ENCODE measurements around the gene CISD2.
"Not testable (repeated sequence)": the region's sequence is repeated elsewhere in the genome, so short reads cannot be mapped to it uniquely, and the experiment has no call there.

Gene CISD2, protein sequence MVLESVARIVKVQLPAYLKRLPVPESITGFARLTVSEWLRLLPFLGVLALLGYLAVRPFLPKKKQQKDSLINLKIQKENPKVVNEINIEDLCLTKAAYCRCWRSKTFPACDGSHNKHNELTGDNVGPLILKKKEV

DNA sequence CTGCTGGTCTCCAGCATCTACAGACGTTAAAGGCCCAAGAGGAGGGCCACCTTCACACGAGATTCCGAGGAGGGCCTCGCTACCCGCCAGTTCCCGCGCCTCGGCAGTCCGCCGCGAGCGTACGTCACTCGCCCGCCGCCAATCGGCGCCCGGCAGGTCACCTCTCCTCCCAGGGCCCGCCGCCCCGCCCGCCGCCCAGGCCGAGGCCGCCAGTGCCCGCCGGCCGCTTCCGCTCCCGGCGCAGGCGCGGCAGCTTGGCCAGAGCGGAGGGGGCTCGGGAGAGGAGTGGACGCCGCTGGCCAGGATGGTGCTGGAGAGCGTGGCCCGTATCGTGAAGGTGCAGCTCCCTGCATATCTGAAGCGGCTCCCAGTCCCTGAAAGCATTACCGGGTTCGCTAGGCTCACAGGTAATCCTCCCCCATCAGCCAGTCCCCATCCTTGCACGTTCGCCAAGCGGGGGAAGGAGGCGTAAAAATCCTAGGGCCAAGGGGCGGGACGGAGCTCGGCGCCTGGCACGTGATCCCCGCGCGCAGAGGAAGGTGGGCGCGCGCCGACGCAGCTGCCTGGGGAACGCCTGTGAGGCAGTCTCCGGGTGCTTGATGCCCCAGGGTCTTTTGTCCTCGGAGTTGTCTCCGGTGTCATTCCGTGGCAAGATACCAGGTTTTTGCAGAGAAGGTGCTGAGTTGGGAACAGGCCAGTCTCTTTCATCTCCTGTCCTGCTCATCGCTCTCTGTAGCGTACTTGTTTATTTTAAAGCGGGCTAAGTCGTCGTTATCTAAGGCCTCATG, at the start of gene CISD2:
CISD2 (plus strand) TSS at position 212 of the 788 bp plus-strand sequence; CDS start at position 305, 93 bp downstream.
- DNase-seq (ENCODE audit: low read depth in 2 of 2), result peak; percentile 88

DNA sequence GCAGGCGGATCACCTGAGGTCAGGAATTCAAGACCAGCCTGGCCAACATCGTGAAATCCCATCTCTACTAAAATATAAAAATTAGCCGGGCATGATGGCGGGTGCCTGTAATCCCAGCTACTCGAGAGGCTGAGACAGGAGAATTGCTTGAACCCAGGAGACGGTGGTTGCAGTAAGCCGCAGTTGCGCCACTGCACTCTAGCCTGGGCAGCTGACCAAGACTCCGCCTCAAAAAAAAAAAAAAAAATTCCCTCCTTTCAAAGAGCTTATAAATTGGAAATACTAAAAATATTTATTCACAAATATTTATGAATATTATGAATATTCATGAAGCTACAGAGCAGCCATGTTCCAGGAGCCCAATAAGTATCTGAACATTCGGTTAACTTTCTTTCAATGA, 49.7 kb upstream of the CISD2 start:
- not testable (repeated sequence) for DNase-seq (ENCODE audit: low read depth in 2 of 2)

DNA sequence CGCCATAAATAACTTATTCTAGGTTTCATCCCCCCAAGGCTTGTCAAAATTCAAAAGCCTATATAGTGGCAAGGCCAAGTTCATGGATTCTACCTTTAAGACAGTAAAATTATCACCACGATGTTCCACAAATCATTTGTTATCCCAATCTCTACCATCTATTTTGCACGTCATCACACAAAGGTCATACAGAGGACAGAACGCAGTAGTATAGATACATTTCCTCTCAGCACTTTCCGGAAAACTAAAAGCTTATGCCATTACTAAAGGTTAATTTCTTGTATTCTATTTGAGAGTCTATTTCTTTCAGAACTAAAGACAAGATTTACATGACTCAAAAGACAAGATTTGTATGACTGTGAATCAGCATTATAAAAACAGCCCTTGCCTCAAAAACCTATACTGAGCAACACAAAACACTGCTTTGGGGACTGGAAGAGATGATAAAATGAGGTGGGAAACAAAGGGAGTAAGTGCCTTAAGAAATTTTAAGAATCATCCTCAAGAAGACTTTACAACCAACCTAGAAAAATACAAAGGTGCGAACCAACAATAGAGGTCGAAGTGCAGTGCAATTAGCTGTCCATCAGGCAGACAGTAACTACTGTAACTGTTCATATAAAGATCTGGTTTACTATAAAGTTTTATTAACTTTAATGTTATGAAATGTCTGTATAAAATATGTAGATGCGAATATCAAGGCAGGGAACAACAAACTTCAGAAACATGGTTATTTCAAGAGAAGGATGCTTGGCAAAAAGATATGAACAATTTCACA, 49.0 kb upstream of the CISD2 start:
- DNase-seq (ENCODE audit: low read depth in 2 of 2), result no peak

DNA sequence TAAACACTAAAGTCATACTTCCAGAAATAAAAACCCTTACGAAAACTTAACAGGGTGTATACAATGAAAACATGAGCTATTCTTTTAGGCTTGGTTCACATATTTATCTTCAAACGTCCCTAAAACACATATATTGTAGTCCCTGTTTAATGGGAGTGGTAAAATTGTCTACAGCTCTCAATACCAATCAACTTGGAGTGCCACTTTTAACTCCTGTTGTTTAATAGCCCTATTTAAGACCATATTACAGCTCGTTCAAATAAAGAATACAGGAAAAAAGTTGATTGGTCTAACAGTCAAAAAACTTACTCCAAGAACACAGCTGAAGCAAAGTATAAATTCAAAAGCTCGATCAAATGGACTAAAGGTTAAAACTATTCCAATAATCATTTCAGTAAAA, 45.3 kb upstream of the CISD2 start:
- DNase-seq (ENCODE audit: low read depth in 2 of 2), result no peak

DNA sequence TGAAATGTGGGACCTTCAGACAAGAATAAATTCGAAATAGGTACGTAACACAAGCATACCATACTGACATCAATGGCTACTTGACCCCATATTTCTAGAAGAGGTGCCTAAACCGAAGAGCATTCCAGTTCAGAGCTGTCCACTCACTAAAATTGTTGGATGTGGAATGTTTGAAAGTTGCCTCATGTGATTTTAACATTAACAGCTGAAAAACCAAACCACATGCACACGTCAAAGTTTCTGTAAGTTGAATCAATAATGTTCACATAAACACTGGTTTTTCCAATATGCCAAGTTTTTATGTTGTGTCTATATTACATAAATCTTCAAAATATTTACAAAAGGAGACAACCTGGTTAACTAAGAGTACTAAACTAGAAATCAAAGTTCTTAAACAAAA, 44.9 kb upstream of the CISD2 start:
- DNase-seq (ENCODE audit: low read depth in 2 of 2), result no peak

DNA sequence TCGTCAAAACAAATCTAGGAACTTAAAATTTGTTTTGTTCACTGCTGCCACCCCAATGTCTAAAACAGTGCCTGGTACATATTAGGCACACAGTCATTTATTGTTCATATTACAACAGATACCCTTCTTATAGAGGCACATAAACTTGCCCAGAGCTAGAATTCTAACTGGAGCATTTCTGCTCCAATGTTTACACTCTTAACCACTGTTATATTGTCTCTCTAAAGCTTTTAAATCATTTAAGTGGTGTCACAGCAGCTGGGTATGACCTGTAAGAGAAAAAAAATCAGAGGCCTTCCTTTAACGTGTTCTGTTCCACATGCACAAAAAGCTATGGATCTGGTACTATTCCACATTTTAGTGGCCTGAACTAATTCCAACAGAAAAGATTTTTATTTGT, 44.4 kb upstream of the CISD2 start:
- DNase-seq (ENCODE audit: low read depth in 2 of 2), result no peak

DNA sequence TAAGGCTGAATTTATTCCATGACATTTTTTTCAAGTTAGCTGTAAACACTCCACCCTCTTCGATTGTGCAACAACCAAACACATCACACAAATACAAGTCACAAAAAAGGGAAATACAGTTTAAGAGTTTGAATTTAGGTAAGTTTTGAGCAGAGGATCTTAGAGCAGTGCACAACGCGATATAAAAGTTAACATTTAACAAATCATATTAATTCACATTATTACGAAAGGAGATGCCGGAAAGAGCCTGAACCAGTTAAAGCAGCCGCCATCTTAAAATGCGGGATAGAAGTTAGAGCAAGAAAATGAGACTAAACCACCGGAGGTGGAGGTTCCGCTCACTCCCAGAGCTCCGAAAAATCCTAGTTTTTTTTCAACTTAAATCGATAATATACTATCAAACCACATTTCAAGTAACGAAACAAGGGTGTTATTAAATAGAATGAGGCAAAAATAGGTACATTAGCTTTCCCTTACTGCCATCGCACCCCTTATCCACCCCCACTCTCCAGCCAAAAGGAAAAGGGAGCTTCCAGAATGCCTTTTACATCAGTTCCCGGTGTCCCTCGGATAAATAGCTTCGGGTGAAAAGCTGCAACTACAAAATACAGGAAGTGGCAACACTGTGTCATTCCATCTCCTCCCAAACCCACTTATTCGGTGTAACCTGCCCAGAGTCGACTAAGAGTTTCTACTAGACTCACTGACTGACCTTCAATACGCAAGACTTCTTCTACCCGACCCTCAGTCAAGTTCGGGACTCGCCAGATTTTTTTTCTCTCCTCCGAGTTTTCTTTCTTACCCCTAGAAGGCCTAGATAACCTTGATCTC, 43.3 kb upstream of the CISD2 start:
- DNase-seq (ENCODE audit: low read depth in 2 of 2), result peak; percentile 25 to 34

DNA sequence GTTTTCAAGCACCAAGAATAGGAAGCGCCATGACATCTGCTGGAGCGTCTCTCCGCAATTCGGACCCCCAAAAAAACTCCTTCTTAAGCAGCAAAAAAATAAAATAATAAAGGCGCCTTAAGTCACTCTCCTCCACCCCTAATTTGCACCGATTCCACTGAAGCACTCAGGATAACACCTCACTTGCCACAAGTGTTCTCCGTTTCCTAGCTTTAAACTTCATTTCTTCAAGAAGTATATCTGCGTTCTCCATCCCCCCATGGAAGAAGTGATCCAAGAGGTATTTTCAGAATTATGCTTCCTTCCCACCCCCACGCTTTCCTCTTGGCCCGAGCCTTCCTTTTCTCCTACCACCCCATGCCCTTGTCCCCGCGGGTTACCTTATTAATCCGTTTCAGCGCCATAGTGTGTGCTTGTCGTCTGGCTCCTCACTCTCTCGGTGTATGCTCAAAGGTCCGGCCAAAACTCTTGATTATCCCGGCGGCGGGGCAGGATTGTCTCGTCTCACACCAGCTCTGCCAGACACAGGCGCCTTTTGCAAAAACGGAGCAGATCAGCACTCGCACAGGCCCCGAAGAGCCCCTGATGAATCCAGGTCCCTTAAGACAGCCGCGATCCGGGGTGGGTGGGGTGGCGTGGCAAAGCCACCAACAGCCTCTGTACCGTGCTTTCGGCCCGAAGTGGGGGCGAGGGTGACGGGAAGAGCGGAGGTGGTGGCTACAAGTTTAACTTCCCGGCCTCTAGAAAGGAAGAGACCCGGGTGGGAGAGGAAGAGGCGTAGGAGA, 42.5 kb upstream of the CISD2 start:
- DNase-seq (ENCODE audit: low read depth in 2 of 2), result peak in 1 of 2 donors; percentile 70

DNA sequence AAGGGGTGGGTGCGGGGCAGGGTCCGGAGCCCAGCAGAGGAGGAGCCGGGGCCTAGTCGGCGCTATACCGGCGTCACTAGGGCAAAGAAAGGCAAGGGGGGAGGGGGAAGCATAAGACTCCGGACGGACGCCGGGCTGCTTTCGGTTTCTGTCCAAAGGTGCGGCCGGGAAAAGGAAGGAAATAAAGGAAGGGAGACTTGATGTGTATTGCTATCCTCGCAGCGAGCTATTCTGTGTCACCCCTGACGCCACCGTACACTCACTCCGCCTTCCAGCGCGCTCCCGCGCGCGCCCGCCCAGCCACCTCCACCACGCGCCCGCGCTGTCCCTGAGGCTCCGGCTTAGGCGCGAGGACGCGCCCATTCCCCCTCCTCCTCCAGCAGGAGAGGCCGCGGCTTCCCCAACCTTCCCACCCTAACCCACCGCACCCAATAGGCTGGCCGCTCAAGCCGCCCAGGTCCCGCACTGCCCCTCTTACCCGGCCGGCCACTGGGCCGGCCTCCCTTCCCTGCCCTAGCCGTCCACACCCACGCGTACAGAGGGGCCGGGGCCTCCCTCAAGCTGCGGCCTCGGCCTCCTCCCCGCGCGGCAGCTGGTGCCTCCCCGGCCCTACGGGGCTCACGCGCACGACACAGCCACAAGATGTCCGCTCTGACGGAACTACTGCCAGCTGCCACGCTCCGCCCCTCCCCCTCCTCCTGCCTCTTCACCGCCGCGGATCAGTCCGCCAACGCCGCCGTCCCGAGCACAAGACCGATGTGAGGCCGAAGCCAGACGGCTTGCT, 41.7 kb upstream of the CISD2 start, which contains the start of gene UBE2D3:
UBE2D3 (minus strand) TSS at position 662 of the 784 bp plus-strand sequence. CDS start 1,043 bp downstream, outside the sequence.
- peak; percentile 93 to 96 for DNase-seq (ENCODE audit: low read depth in 2 of 2)

DNA sequence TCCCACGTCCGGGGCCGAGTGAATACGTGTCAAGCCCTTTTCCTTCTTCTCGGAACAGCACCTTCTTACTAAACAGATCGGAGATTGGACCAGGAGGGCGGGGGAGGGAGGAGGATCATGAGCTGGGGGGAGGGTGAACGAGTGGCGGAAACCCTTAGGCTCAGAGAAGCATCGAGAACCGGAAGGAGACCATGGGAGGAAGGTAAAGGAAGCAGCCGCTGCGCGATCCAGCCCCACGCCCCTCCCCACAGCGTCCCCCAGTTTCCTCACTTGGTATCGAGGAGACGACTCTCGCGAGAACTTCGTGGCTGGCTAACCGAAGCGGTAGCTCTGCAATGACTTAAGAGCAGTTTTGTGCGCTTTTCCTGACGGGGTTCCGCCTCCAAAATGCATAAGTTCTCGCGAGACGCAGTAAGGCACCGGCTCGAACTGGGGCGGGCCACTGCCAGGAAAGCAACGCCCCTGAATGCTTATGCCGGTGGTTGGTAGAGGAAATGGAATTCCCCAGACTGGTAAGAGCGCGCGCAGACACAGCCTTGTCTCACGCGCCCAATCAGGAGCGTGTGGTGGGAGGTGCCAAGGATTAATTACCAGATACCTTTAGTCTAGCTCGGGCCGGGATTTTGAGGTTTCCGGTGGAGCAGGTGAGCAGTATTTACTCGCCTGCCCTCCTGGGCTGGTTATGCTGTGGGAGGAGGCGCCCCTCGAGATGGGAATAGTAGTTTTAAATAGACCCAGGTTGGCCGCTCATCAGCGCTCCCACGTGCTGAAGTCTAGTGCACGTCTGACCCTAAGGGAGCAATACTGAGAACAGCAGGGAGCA, 40.9 kb upstream of the CISD2 start:
- peak; percentile 97 to 98 for DNase-seq (ENCODE audit: low read depth in 2 of 2)

DNA sequence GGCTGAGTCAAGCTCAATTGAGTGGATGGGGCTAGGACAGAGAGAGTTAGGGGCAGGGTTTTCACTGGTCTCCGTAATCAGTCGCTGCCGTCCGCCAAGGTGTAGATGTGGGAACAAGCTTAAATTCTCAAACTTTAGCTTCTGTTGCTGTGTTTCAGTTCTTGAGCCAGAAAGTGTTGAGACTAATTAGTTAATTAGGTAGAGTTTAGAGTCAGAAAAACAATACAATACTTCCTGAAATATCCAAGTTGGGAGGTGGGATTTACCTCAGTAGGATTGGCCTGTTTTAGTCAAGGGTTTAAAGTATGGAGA, 40.3 kb upstream of the CISD2 start:
- DNase-seq (ENCODE audit: low read depth in 2 of 2), result no peak

DNA sequence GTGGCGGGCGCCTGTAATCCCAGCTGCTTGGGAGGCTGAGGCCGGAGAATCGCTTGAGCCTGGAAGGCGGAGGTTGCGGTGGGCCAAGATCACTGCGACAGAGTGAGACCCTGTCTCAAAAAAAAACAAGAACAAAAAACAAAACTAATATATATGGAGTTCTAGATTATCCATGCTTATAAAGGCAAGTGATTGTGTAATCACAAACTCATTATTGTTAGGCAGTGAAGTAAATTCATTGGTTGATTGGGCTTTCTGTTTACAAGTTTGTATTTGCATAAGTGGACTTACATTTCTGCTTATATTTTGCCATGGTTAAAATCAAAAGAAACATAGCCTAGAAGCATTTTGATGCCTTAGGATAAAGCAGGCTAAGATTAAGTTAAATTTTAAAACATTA, 39.0 kb upstream of the CISD2 start:
- DNase-seq (ENCODE audit: low read depth in 2 of 2), result no peak

DNA sequence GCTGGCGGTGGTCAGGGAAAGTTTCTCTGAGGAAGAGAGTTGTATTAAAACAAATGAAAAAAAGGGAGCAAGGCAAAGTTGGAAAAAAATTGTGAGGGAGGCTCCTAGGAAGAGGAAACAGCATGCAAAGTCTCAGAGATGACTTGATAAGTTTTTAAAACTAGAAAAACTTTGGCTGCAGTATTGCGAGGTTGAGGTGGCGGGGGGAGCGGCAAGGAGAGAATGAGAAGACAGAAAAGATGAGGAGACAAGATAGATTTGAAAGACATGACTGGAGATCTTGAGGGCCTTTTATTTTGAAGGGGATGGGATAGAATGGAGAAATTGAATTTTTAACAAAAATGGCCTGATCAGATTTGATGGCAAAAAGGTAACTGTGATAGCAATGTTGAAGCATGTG, 36.7 kb upstream of the CISD2 start:
- DNase-seq (ENCODE audit: low read depth in 2 of 2), result no peak

DNA sequence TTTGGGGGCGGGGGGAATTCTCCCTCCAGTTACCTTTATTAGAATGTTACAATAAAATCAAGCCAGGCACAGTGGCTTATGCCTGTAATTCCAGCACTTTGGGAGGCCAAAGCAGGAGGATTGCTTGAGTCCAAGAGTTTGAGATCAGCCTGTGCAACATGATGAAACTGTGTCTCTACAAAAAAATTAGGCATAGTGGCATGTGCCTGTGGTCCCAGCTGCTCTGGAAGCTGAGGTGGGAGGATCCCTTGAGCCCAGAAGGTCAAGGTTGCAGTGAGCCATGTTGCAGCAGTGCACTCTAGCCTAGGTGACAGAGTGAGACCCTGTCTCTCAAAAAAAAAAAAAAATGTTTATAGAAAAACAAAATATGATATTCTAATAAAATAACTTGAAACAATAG, 36.1 kb upstream of the CISD2 start:
- no peak for DNase-seq (ENCODE audit: low read depth in 2 of 2)

DNA sequence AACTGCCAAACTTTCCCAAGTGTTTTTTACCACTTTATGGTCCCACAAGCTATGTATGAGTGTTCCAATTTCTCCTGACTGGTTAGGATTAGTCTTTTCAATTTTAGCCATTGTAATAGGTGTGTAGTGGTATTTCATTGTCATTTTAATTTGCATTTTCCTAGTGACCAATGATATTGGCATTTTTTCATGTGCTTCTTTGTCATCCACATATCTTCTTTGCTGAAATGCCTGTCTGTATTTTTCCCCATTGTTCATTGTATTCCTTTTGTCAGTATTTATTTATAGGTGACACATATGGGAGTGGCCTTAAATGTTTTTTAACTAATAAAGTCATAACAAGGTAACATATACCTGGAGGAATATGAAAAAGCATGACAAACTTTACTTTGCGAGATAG, 32.2 kb upstream of the CISD2 start:
- DNase-seq (ENCODE audit: low read depth in 2 of 2), result no peak

DNA sequence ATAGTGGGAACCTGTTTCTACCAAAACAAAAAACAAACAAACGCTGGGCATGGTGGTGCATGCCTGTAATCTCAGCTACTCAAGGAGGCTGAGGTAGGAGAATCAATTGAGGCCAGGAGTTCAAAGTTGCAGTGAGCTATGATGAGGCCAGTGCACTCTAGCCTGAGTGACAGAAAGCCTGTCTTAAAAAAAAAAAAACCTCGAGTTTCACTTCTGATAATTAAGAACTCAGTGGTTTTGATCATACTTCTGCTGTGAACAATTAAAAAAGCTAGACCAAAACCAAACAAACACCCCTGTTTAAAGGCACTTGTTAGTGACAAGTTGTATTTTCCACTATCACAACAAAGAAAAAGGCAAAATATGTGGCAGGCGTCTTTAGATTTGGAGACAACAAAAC, 26.4 kb upstream of the CISD2 start:
- DNase-seq (ENCODE audit: low read depth in 2 of 2), result no peak

DNA sequence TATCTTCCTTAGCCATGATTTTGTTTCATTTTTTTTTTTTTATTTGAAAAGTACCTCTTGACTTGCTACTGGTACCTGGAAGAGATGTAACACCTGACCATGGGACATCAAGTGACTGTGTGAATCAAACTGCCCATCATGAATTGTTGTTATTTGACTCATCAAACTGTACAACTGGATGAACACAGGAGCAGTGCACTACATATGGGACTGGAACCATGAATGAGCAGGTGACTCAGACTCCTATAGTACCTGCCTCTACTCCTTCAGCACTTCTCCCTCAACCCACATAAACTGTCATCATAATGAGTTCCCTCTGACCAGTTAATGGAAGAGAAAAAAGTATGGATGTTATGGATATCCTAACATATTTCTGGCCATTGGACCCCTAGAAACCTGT, 25.5 kb upstream of the CISD2 start:
- DNase-seq (ENCODE audit: low read depth in 2 of 2), result no peak

DNA sequence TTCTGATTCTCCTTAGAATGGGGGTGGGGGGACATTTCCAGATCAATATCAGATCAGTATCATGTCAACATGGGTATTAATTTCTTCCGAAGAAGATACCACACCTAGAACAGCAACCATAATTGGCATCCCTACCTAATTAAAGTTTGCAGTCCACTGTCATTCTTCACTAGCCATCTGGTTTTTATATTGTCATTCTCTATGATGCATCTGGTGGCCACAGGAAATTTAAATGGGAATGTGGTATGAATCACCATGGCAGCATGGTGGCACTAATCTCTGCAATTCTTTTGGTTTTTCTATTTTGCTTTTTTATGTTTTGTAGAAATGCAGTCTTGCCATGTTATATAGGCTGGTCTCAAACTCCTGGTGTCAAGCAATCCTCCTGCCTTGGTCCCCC, 24.9 kb upstream of the CISD2 start:
- DNase-seq (ENCODE audit: low read depth in 2 of 2), result no peak

DNA sequence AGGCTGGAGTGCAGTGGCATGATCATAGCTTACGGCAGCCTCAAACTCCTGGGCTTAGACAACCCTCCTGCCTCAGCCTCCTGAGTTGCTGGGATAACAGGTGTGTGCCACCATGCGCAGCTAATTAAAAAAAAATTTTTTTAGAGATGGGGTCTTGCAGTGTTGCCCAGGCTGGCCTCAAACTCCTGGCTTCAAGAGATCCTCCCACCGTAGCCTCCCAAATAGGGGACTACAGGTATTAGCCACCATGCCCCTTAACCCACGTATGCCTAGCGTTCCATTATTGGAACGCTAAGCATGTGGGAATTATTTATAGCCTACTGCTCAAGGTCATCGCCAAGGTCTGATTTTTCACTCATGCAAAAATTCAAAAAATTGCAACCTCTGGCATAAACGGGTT, 21.1 kb upstream of the CISD2 start:
- DNase-seq (ENCODE audit: low read depth in 2 of 2), result no peak
